KMS-11 (cell line): ENCODE results near the gene DHRS13.

Source experiments
- H2AFZ ChIP-seq: fragments of 200-600 bp; sonication (generic); 2 replicates; pipeline ENCODE4 v1.6.1; 2016; ENCODE audit warnings: antibody characterized with exemption, mixed run types, low read depth
- H3K27ac ChIP-seq: fragments of 200-600 bp; sonication (generic); 2 replicates; pipeline ENCODE4 v1.6.1; 2016; ENCODE audit warnings: mild to moderate bottlenecking, mixed run types
- H3K27me3 ChIP-seq: fragments of 200-600 bp; sonication (generic); 2 replicates; pipeline ENCODE4 v1.6.1; 2017; ENCODE audit warnings: mild to moderate bottlenecking, low read depth, mixed run types, moderate library complexity; ENCODE audit not compliant: insufficient read depth
- H3K36me3 ChIP-seq: fragments of 200-600 bp; sonication (generic); 2 replicates; pipeline ENCODE4 v1.6.1; 2017; ENCODE audit warnings: mild to moderate bottlenecking, mixed run types; ENCODE audit not compliant: insufficient read depth
- H3K4me1 ChIP-seq: fragments of 200-600 bp; sonication (generic); 2 replicates; pipeline ENCODE4 v1.6.1; 2016; ENCODE audit warnings: mild to moderate bottlenecking, low read depth, mixed run types; ENCODE audit not compliant: poor library complexity, severe bottlenecking
- H3K4me2 ChIP-seq: fragments of 200-600 bp; sonication (generic); 2 replicates; pipeline ENCODE4 v1.7.0; 2016; ENCODE audit warnings: mild to moderate bottlenecking, mixed run types
- H3K4me3 ChIP-seq: fragments of 200-600 bp; sonication (generic); IDR thresholded peaks from 2 replicates; pipeline ENCODE4 v1.6.1; 2017; ENCODE audit warnings: low read depth, low read length, mixed read lengths; ENCODE audit not compliant: insufficient read depth
- H3K79me2 ChIP-seq: fragments of 200-600 bp; sonication (generic); 2 replicates; pipeline ENCODE4 v1.6.1; 2016; ENCODE audit warnings: low read depth, mixed run types; ENCODE audit not compliant: insufficient read depth
- H3K9ac ChIP-seq: fragments of 200-600 bp; sonication (generic); 2 replicates; pipeline ENCODE4 v1.6.1; 2016; ENCODE audit warnings: mild to moderate bottlenecking, mixed run types
- H4K20me1 ChIP-seq: fragments of 200-600 bp; sonication (generic); 2 replicates; pipeline ENCODE4 v1.6.1; 2016; ENCODE audit warnings: mild to moderate bottlenecking, mixed run types; ENCODE audit not compliant: insufficient read depth
- CTCF ChIP-seq: fragments of 200-600 bp; sonication (generic); conservative IDR thresholded peaks from 2 replicates; pipeline ENCODE4 v1.6.1; 2017; ENCODE audit warnings: low read depth, mild to moderate bottlenecking, antibody characterized with exemption, low read length, moderate library complexity, mixed read lengths

The DHRS13 gene

GRCh38 chr17:28911411-28912045 lies 8.6 kb upstream of the DHRS13 start:
- Histone ChIP-seq H3K4me2 (no peak overlapping the region), H3K27ac (no peak overlapping the region), H3K27me3 (no peaks in the 10 kb centered on the region), H3K4me1 (peaks cover 6% of the 10 kb centered on the region), H3K4me3 (no peak overlapping the region), H3K79me2 (no peaks in the 10 kb centered on the region), H3K36me3 (peaks cover 20% of the 10 kb centered on the region; the same call in 1 of the 2 replicates), H2AFZ (no peak overlapping the region), H4K20me1 (no peaks in the 10 kb centered on the region), H3K9ac (no peak overlapping the region)
- no peak for TF ChIP-seq CTCF

DNA sequence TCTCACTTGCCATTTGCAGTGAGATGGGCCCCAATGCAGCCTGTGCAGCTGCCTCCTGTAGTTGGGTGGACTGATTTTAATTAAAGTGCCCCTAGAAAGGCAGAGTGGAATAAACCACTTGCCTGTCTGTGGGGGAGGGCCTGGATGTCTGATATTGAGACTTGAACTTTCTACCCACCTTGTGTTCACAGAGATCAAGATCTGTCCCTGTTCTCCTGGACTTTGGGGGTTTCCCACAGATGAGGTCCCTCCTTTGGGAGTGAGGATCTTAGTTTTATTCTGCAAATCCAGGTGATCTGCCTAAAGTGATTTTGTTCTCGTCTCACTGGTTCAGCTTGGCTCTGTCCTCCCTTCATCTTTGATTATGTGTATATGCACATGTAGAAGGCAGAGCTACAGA lies 7.7 kb upstream of the DHRS13 start:
- H3K4me2 ChIP-seq, result no peak overlapping the region
- no peaks in the 10 kb centered on the region for H3K27me3 ChIP-seq
- no peak overlapping the region for H3K9ac ChIP-seq
- no peak overlapping the region for H2AFZ ChIP-seq
- peaks cover 10% of the 10 kb centered on the region; the same call in 1 of the 2 replicates for H3K36me3 ChIP-seq
- no peaks in the 10 kb centered on the region for H3K79me2 ChIP-seq
- H3K4me1 ChIP-seq, result no peaks in the 10 kb centered on the region
- H4K20me1 ChIP-seq, result no peaks in the 10 kb centered on the region
- no peak for TF ChIP-seq CTCF
- no peak overlapping the region for H3K4me3 ChIP-seq
- no peak overlapping the region for H3K27ac ChIP-seq

DNA sequence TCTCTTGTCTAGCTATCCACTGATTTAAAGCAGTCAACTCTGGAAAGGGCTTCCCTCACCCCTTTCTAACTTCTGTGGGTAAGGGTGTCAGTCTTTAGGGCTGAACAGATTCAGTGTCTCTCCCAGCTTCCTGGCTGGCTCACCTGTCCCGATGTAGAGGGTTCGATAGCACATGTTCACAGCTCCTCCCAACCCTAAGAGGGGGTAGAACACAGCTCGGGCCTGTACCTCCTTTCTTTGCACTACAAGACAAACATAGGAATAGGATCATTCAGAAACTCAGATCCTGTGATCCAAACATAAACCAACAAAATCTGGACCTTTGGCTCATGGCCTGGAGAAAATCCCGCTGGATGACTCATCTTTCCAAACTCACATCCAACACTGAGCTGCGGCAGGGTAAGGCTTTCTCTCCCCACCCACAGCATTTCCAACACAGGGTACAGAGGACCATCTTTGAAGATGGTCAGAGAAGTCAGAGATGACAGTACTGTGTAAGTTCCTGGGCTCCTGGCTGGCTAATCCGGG lies 5.8 kb upstream of the DHRS13 start:
- Histone ChIP-seq H3K4me1 (no peaks in the 10 kb centered on the region), H3K27ac (no peak overlapping the region), H2AFZ (no peak overlapping the region), H3K27me3 (no peaks in the 10 kb centered on the region), H3K9ac (no peak overlapping the region), H3K4me2 (no peak overlapping the region), H3K79me2 (no peaks in the 10 kb centered on the region), H3K4me3 (no peak overlapping the region), H4K20me1 (no peaks in the 10 kb centered on the region), H3K36me3 (no peaks in the 10 kb centered on the region; the same call in 1 of the 2 replicates)
- TF ChIP-seq CTCF, result no peak

- Histone ChIP-seq H3K4me3 (no peak overlapping the region), H3K79me2 (no peaks in the 10 kb centered on the region), H3K36me3 (no peaks in the 10 kb centered on the region; the same call in 1 of the 2 replicates), H3K4me1 (peaks cover 4% of the 10 kb centered on the region), H3K9ac (no peak overlapping the region), H2AFZ (no peak overlapping the region), H4K20me1 (no peaks in the 10 kb centered on the region), H3K27me3 (no peaks in the 10 kb centered on the region), H3K4me2 (no peak overlapping the region), H3K27ac (no peak overlapping the region)
- no peak for TF ChIP-seq CTCF
Observed at GRCh38 chr17:28907709-28908475, 5.0 kb upstream of the DHRS13 start.
